GM23338 (cell line): Measurements from ENCODE around the gene NMRK2. TPM values are rescaled to one million over a fixed set of nuclear protein-coding genes. Genes with fewer than 3 reads are reported as not detected.

ENCODE experiments used
- microRNA counts: library from miRNA; unstranded; fragments of <30 nt; microRNA quantifications from one replicate; lab custom pipeline; 2017
- microRNA-seq: library from miRNA; unstranded; fragments of <30 nt; microRNA quantifications from one replicate; pipeline ENCODE4, GENCODE V29; 2017
- polyA plus RNA-seq: library from polyadenylated mRNA; unstranded; fragments of >200 nt; fragmentation: Nextera tagmentation; extraction: Ambion mirVana; gene quantifications from 2 replicates; pipeline ENCODE4 v1.2.1, GENCODE V29; 2016
- small RNA-seq: library from RNA; depleted of rRNA; stranded (forward); fragments of <200 nt; gene quantifications from one replicate; pipeline ENCODE3, GENCODE V24; 2014; ENCODE audit warnings: low replicate concordance
- total RNA-seq: library from RNA; depleted of rRNA; stranded (reverse); fragments of >200 nt; shearing (Covaris generic); gene quantifications from 2 replicates; pipeline ENCODE4 v1.2.3, GENCODE V29; 2014; rRNA removed

Gene NMRK2
- total and polyA plus RNA-seq, 2 experiments from 2014 or later = 55.9 to 65.3 TPM

MicroRNAs encoded within 50 kb of the gene (microRNA counts, 767-probe panel; counts per million panel counts)
- not detected for microRNA hsa-miR-637 (lab: Ali Mortazavi, UCI)

Small RNA genes within 50 kb of the gene (microRNA-seq; reads per million reads assigned to microRNA genes)
- gene MIR637 = not detected

Small RNA genes within 50 kb of the gene (small RNA-seq; reads per million reads assigned to genes)
- gene RN7SL202P (not detected), gene SNORD37 (29.4 reads per million, percentile 98 among the genes with 10 or more reads in this experiment)

Other genes starting within 250 kb of the NMRK2 start
- 35.2 and 46.7 TPM in 2 replicates for gene PIP5K1C, start 232.6 kb upstream of the NMRK2 start, total RNA-seq
- gene PIP5K1C, start 232.6 kb upstream of the NMRK2 start, polyA plus RNA-seq = 11.8 and 13.5 TPM in 2 replicates
- gene TJP3, start 224.7 kb upstream of the NMRK2 start, total RNA-seq = 19.8 and 23.9 TPM in 2 replicates
- 14.1 and 18.2 TPM in 2 replicates for gene TJP3, start 224.7 kb upstream of the NMRK2 start, polyA plus RNA-seq
- gene APBA3, start 171.4 kb upstream of the NMRK2 start, total RNA-seq = 31.8 and 56.1 TPM in 2 replicates
- gene APBA3, start 171.4 kb upstream of the NMRK2 start, polyA plus RNA-seq = 16.6 and 17.2 TPM in 2 replicates
- gene MRPL54, start 170.4 kb upstream of the NMRK2 start, total RNA-seq = 29.7 and 47.3 TPM in 2 replicates
- gene MRPL54, start 170.4 kb upstream of the NMRK2 start, polyA plus RNA-seq = 89.9 and 93.1 TPM in 2 replicates
- gene RAX2, start 160.8 kb upstream of the NMRK2 start, total RNA-seq = not detected in 2 replicates
- 0.13 TPM in 1 of 2 replicates, not detected in the other for gene RAX2, start 160.8 kb upstream of the NMRK2 start, polyA plus RNA-seq
- gene MATK, start 146.7 kb upstream of the NMRK2 start, total RNA-seq = 21.4 and 30.3 TPM in 2 replicates
- gene MATK, start 146.7 kb upstream of the NMRK2 start, polyA plus RNA-seq = 13.4 and 14.1 TPM in 2 replicates
- gene ZFR2, start 64.0 kb upstream of the NMRK2 start, total RNA-seq = 13.5 and 15.8 TPM in 2 replicates
- 25.4 and 31.3 TPM in 2 replicates for gene ZFR2, start 64.0 kb upstream of the NMRK2 start, polyA plus RNA-seq
- gene ATCAY, start 52.4 kb upstream of the NMRK2 start, total RNA-seq = 36.4 and 45.7 TPM in 2 replicates
- 16.9 and 22.8 TPM in 2 replicates for gene ATCAY, start 52.4 kb upstream of the NMRK2 start, polyA plus RNA-seq
- 95.6 and 105 TPM in 2 replicates for gene DAPK3, start 38.0 kb downstream of the NMRK2 start, total RNA-seq
- 30.7 and 32.1 TPM in 2 replicates for gene DAPK3, start 38.0 kb downstream of the NMRK2 start, polyA plus RNA-seq
- gene EEF2, start 52.4 kb downstream of the NMRK2 start, total RNA-seq = 2,892 and 2,987 TPM in 2 replicates
- gene EEF2, start 52.4 kb downstream of the NMRK2 start, polyA plus RNA-seq = 772 and 1,028 TPM in 2 replicates
- gene PIAS4, start 74.7 kb downstream of the NMRK2 start, total RNA-seq = 34.1 and 48.4 TPM in 2 replicates
- gene PIAS4, start 74.7 kb downstream of the NMRK2 start, polyA plus RNA-seq = 17.0 and 20.0 TPM in 2 replicates
- 28.5 and 35.0 TPM in 2 replicates for gene ZBTB7A, start 133.8 kb downstream of the NMRK2 start, total RNA-seq
- 9.5 and 11.1 TPM in 2 replicates for gene ZBTB7A, start 133.8 kb downstream of the NMRK2 start, polyA plus RNA-seq
- gene MAP2K2, start 191.1 kb downstream of the NMRK2 start, total RNA-seq = 140 and 151 TPM in 2 replicates
- 99.7 and 108 TPM in 2 replicates for gene MAP2K2, start 191.1 kb downstream of the NMRK2 start, polyA plus RNA-seq
- gene CREB3L3, start 220.6 kb downstream of the NMRK2 start, total RNA-seq = not detected in 2 replicates
- 0.26 and 0.42 TPM in 2 replicates for gene CREB3L3, start 220.6 kb downstream of the NMRK2 start, polyA plus RNA-seq
- 15.8 and 26.7 TPM in 2 replicates for gene SIRT6, start 249.5 kb downstream of the NMRK2 start, total RNA-seq
- 18.9 and 19.3 TPM in 2 replicates for gene SIRT6, start 249.5 kb downstream of the NMRK2 start, polyA plus RNA-seq
- 13.4 and 18.0 TPM in 2 replicates for gene ANKRD24, start 249.6 kb downstream of the NMRK2 start, total RNA-seq
- gene ANKRD24, start 249.6 kb downstream of the NMRK2 start, polyA plus RNA-seq = 3.7 and 4.5 TPM in 2 replicates